ENCODE measurements around the gene BIRC6.
A peak's percentile ranks its signal among the peaks of the same experiment; 100 is the strongest.
"Not testable (repeated sequence)": the region's sequence is repeated elsewhere in the genome, so short reads cannot be mapped to it uniquely, and the experiment has no call there.

The BIRC6 gene

GRCh38 chr2:32622570-32623310 is 265.9 kb downstream of the BIRC6 start:
- DNase-seq = no peak

GRCh38 chr2:32623311-32623706 is 266.5 kb downstream of the BIRC6 start:
- DNase-seq = no peak

GRCh38 chr2:32624812-32625211 is 268.0 kb downstream of the BIRC6 start:
- DNase-seq = no peak

- no peak for DNase-seq
Measured at GRCh38 chr2:32626639-32627221, 269.9 kb downstream of the BIRC6 start.

- DNase-seq = no peak
Measured at GRCh38 chr2:32627441-32627813, 270.6 kb downstream of the BIRC6 start.

GRCh38 chr2:32627814-32628579 is 271.2 kb downstream of the BIRC6 start, which contains the start of gene TTC27:
Gene TTC27, plus strand, starts transcription at chr2:32628050. Its CDS starts 243 bp downstream, at chr2:32628293.
- peak; percentile 90 for DNase-seq

GRCh38 chr2:32632089-32632488 is 275.3 kb downstream of the BIRC6 start:
- DNase-seq = no peak

- DNase-seq = no peak
Measured at GRCh38 chr2:32633040-32633439, 276.2 kb downstream of the BIRC6 start.

- DNase-seq = not testable (repeated sequence)
Measured at GRCh38 chr2:32638548-32638947, 281.7 kb downstream of the BIRC6 start.

- DNase-seq = no peak
Measured at GRCh38 chr2:32641180-32641579, 284.4 kb downstream of the BIRC6 start.

GRCh38 chr2:32647180-32647651 is 290.4 kb downstream of the BIRC6 start:
- DNase-seq = no peak

GRCh38 chr2:32652555-32653209 is 295.9 kb downstream of the BIRC6 start:
- peak; percentile 91 for DNase-seq

GRCh38 chr2:32656069-32656468 is 299.2 kb downstream of the BIRC6 start:
- DNase-seq = no peak

- no peak for DNase-seq
Measured at GRCh38 chr2:32663864-32664263, 307.0 kb downstream of the BIRC6 start.

GRCh38 chr2:32666704-32667103 is 309.9 kb downstream of the BIRC6 start:
- DNase-seq = no peak

- no peak for DNase-seq
Measured at GRCh38 chr2:32668254-32668653, 311.4 kb downstream of the BIRC6 start.
